CD4-positive, alpha-beta T cell treated with Interleukin-15 for 1 hour (primary cell): ENCODE measurements around the gene OR4D2.
A peak's percentile ranks its signal among the peaks of the same experiment; 100 is the strongest.
"Not testable (repeated sequence)": the region's sequence is repeated elsewhere in the genome, so short reads cannot be mapped to it uniquely, and the experiment has no call there.

Experiments
- DNase-seq: peaks from one replicate; pipeline ENCODE4 v3.0.0-alpha.2; 2020

Gene OR4D2

DNA sequence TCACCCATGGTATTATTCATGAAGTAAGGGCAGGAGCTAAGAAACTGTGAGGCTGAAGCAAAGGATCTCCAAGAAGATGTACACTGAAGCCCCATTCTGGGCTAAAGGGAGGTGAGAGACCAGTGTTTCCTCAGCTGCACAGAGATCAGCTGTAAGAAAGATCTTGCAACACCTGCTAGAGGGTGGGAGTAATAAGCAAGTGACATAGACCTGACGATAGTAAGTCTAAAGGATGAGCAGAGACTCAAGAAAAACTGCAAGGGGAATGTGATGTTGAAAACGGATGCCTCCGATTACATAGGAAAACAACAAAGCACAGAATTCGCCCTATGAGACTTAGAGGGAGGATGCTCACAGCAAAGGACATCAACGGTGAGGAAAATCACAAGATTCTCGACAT lies at the start of gene OR4D2:
OR4D2 (plus strand) TSS at position 301 of the 400 bp plus-strand sequence. CDS start 2,674 bp downstream, outside the sequence.
- DNase-seq: no peak

DNA sequence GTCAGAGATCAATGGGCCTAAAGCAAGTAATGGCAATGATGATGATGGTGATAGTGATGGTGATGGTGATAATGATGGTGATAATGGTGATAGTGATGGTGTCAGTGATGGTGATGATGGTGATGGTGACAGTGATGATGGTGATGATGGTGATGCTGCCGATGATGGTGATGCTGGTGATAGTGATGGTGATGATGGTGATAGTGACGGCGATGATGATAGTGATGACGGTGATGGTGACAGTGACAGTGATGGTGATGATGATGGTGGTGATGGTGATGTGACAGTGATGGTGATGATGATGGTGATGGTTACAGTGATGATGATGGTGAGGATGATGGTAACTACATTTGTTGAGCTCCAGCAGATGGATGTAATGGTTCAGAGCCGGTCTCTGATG lies 49.4 kb upstream of the OR4D2 start:
- DNase-seq: no peak

DNA sequence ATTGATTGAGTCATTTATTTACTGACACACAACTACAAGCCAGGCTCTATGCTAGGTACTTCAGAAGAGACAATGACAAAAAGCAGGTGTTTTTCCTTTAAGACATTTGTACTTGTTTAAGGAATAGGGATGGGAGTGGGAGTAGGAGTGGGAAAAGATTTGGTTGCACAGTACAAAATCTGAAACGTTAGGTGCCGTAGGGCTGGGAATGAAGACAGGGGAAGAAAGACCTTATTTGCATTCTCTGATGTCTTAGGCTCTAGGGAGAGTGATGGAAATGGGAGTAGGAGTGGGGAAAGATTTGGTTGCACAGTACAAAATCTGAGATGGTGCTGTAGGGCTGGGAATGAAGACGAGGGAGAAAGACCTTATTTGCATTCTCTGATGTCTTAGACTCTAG lies 47.3 kb upstream of the OR4D2 start:
- no peak for DNase-seq

GRCh38 chr17:58120195-58120822 lies 46.5 kb upstream of the OR4D2 start:
- DNase-seq: peak; percentile 19

DNA sequence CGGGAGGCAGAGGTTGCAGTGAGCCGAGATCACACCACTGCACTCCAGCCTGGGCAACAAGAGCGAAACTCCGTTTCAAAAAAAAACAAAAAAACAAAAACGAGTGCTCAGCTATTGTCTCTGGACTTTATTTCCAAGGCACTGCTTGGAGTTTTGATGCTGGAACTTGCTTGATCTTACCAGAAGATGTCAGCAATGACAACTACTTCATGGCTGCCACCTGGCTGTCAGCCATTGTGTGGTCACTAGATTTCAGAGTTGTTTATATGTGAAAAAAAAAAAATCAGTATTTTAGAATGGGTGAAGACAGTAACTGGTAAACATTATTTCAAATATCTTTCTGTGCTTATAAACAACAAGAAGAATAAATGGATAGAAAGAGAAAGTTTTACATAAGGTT lies 44.9 kb upstream of the OR4D2 start:
- DNase-seq: peak; percentile 46

DNA sequence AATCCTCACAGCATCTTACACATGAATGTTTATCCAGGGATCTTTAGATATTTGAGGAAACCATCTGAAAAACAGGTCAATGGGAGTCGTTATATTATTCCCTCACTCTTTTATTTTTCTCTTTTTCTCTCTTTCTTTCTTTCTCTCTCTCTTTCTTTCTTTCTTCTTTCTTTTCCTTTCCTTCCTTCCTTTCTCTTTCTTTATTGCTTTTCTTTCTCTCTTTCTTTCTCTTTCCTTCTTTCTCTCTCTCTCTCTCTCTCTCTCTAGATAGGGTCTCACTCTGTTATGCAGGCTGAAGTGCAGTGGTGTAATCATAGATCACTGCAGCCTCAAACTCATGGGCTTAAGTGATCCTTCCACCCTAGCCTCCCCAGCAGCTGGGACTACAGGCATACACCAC lies 38.9 kb upstream of the OR4D2 start:
- no peak for DNase-seq

DNA sequence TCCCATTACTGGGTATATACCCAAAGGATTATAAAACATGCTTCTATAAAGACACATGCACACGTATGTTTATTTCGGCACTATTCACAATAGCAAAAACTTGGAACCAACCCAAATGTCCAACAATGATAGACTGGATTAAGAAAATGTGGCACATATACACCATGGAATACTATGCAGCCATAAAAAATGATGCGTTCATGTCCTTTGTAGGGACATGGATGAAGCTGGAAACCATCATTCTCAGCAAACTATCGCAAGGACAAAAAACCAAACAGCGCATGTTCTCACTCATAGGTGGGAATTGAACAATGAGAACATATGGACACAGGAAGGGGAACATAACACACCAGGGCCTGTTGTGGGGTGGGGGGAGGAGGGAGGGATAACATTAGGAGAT lies 34.1 kb upstream of the OR4D2 start:
- DNase-seq: not testable (repeated sequence)

DNA sequence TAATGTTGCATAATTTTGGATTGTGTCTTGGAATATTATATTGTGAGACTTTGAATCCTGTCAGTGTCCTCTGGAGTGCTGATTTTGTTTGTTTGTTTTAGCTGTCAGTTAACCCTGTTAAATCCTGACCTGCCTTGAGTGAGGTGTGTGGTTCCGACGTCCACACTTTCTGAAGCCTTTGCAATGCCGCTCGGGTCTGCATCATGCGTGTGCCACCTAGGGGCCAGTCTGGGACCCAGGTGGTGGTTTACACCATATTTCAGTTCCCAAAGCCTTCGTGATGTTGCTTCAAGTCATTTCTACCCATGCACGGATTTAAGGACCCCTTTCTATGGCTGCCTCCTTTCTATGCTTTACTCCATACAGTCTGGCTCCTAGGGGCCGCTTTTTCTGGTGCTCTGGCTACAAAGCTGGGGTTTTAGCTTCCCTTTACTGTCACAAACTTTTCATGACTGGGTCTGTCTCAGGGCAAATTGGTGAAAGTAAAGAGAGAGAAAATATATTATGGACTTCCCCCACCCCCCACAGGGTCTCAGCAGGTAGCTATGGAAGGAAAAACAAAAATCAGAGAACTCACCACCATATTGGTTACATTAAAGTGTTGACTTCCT lies 30.0 kb upstream of the OR4D2 start:
- no peak for DNase-seq

- no peak for DNase-seq
These were observed 25.3 kb upstream of the OR4D2 start for GRCh38 chr17:58141505-58141904.

DNA sequence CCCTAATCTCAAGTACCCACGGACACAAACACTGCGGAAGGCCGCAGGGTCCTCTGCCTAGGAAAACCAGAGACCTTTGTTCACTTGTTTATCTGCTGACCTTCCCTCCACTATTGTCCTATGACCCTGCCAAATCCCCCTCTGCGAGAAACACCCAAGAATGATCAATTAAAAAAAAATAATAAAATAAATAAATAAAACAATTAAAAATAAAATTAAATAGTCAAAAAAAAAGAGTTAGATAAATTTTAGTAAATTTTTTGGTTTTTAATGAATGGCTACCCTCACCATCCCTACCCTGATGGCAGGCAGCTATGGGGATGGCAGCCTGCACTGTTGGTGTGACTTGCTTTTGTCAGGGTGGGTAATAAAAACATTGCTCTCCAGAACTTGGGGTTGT lies 23.4 kb upstream of the OR4D2 start:
- not testable (repeated sequence) for DNase-seq

- no peak for DNase-seq
These were observed 22.0 kb upstream of the OR4D2 start for GRCh38 chr17:58144801-58145200.

DNA sequence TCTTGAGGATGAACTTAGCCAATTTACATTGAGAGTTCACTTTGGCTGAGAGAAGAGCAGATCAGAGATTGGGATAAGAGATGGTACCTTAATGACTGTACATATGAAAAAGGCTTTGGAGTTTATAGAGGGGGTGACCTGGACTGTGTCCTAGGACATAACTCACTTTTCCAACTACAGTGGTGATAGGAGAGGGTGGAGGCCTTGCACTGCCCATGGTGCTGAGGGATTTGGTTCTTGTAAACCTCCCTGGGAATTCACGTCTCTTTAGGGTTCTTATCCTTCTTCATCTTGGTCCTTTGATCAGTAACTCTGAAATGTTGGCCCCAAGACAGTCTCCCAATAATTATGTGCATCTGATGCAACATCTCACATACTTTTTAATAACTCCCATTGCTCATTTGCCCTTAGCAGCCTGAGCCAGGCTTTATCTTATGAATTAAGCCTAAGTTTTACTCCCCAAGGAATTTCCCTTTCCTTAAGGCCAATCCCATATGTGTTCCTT lies 18.8 kb upstream of the OR4D2 start, which contains the start of gene OR4D1:
OR4D1 (plus strand) TSS at position 455 of the 505 bp plus-strand sequence. CDS start 6,770 bp downstream, outside the sequence.
- no peak for DNase-seq

GRCh38 chr17:58148609-58149008 lies 18.2 kb upstream of the OR4D2 start:
- no peak for DNase-seq

DNA sequence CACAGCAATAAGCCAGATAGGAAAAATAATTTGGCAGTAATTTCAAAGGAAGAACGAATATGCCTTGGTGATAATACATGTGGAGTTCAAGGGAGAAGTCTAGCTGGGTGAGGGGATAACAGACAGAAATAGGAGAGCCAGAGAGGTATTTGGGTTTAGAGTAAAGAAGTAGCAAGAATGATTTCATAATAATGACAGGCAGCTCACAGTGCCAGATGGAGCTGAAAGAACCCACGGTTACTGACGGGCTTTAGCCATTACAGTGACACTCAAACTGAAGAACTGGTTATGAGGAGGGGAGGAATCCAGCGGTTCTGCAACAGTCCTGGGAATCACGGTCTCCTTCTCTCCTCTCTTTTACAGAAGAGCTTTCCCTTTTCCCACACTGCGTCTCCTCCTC lies 16.4 kb upstream of the OR4D2 start:
- DNase-seq: no peak

DNA sequence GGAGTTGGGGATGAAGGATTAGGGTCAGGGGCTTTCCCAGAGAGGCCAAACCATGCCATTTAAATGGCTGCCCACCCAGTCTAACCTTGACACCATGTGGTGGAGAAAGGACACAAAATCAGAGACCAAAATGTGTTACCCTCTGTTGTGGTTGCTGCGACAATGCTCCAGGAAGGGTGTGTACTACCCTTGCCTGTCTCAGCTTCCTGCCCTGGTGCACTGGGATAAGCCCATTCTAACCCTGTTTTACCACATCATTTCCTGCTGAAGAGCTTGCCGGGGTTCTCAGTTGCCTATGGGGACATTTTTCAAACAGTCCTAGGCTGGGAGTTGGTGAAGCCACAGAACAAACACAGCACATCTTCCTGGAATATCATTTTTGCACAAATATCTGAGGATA lies 13.7 kb upstream of the OR4D2 start:
- DNase-seq: peak; percentile 76

GRCh38 chr17:58153671-58154070 lies 13.1 kb upstream of the OR4D2 start:
- no peak for DNase-seq

- DNase-seq: peak; percentile 59
These were observed 9.7 kb upstream of the OR4D2 start for GRCh38 chr17:58156839-58157803.

GRCh38 chr17:58158181-58158580 lies 8.6 kb upstream of the OR4D2 start:
- DNase-seq: no peak

DNA sequence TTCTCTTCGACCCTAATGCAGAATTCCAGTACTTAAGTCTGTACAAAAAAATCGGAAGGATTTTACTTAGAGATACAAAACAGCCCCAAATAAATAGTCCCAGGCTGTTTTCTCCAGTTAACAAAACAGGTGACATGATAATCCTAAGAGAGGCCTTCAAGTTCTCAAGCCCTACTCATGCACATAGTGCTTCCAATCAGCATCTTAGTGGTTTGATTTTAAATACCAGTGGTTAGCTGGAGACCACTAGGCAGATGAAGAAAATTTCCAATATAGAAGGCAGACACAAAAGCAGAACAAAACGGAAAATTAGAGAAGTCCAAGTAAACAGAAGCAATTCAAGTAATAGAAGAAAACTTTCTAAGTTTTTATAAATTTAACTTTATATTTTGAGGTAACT lies 5.2 kb upstream of the OR4D2 start:
- no peak for DNase-seq

- no peak for DNase-seq
These were observed 801 bp upstream of the OR4D2 start for GRCh38 chr17:58165981-58166380.

DNA sequence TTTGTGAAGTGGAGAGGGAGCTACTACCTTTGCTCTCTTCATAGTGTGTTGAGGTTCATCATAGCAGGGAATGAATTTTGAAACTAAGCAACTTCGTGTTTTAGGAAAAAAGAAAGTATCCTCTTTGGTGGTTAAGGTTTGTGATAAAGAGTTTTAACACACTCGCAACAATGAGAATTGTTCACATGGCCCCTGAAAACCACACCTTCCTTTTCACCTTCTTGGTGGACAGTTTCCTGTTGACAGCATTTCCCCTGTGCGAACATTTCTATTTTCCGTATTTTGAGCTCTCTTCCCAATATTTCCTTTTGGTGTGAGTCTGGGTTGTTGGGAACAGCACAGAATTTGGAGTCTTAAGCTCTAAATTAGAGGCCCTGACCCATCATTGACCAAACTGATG lies 3.8 kb downstream of the OR4D2 start:
- no peak for DNase-seq

- DNase-seq: peak; percentile 40
These were observed 5.7 kb downstream of the OR4D2 start for GRCh38 chr17:58172369-58173071.

DNA sequence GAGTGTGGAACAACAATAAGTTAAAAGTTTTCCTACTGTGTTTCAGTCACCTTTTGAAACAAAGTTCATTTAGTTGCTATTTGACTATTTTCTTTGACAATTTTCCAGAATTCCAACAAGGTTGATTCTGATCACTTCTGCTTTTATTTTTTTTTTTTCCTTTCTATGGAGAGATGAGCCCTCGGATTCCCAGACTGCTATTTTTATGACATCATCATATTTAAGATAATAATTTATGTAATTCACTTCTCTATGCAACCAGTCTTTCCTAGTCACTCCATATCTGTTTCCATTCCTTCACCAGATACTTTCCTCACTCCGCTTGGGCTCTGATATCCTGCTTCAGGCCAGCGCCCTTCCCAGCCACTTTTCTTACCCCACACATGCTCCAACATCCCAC lies 8.1 kb downstream of the OR4D2 start:
- DNase-seq: no peak
